GM10847 (cell line): ENCODE measurements around the gene ADRB2.

Source experiments
- POLR2A ChIP-seq: IDR thresholded peaks from 2 replicates; pipeline ENCODE4 v1.6.1; 2011; ENCODE audit not compliant: insufficient read length; ENCODE audit errors: extremely low read depth

Gene ADRB2

DNA sequence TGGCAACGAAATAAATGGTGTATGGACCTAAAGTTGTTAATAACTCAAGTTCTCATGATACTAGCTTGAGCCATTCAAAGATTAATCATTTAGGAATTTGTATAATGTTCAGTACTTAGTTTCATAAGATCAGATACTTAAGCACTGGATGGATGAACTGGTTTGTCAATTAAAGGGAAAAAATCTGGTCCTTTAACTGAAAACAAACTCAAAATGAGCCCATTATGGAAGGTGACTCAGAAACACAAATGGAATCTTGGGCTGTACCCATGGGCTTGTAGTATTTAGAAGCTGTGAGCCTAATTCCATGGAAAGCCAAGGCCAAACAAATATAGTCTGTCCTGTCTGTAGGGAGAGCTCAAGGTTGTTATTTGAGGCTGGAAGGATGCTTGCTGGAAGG, 27.6 kb upstream of the ADRB2 start:
- no peak for TF ChIP-seq POLR2A

DNA sequence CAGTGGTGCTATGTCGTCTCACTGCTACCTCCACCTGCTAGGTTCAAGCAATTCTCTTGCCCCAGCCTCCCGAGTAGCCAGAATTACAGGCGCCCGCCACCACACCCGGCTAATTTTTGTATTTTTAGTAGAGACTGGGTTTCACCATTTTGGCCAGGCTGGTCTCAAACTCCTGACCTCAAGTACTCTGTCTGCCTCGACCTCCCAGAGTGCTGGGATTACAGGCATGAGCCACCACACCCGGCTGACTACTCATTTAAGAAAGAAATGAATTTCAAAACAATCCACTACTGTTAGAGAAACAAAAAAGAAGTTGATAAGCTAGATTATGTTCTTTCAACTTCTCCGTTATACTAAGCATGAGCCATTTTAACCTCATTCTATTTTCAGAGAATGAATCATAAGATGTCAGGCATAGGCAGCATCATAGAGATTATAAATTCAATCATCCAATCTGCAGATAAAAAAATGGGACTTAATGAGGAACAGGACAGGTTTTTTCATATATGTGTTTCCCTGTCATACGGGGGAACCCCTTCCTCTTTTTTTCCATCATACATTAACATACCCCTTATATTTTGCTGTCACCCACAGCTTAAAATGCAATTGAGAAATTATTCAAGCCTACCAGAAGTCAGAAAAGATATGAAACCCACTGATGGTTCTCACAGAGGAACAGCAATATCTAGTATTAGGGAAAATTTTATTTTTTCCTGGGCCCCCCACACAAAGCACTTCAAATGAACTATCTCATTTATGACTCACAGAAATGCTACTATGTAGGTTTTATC, 26.5 kb upstream of the ADRB2 start:
- no peak for TF ChIP-seq POLR2A

DNA sequence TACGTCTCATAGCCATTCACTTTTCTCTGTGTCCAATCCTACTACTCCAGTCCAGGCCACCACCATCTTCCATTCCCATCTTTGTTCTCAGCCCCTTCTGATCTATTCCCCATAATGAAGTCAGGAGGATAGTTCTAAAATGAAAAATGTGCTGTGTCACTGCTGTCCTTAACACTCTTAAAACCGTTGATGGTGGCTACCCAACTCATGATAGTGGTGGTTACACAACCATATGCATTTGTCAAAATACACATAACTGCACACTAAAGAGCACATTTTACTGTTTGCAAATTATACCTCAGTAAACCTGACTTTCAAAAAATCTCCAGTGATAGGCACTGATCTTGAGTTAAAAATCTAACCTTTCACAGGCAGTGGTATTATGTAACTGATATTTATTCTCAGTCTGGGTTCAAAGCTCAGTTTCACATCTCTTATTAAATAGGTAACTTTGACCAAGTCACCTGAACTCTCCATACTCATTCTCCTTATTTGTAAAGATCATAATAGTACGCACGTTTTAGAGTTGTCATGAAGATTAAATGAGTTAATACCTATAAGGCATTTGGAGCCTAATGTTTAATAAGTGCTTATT, 24.6 kb upstream of the ADRB2 start:
- no peak for TF ChIP-seq POLR2A

DNA sequence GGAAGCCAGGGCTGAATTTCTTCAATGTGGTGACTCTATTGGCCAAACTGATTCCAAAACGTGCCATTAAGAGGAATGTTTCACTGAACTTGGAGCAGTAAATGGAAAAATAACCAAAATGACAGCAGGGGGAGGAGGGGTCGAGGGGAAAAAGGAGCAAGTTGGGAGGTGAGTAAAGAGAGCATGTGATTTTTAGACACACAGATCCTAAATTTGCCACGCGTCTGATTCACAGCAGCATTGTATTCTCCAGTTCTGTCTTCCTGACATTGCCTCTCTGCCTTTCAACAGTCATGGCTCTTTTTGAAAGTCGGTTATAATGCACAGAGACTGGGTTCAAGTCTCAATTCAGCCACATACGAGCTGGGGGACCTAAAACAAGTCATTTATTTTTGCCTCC, 22.0 kb upstream of the ADRB2 start:
- no peak for TF ChIP-seq POLR2A

DNA sequence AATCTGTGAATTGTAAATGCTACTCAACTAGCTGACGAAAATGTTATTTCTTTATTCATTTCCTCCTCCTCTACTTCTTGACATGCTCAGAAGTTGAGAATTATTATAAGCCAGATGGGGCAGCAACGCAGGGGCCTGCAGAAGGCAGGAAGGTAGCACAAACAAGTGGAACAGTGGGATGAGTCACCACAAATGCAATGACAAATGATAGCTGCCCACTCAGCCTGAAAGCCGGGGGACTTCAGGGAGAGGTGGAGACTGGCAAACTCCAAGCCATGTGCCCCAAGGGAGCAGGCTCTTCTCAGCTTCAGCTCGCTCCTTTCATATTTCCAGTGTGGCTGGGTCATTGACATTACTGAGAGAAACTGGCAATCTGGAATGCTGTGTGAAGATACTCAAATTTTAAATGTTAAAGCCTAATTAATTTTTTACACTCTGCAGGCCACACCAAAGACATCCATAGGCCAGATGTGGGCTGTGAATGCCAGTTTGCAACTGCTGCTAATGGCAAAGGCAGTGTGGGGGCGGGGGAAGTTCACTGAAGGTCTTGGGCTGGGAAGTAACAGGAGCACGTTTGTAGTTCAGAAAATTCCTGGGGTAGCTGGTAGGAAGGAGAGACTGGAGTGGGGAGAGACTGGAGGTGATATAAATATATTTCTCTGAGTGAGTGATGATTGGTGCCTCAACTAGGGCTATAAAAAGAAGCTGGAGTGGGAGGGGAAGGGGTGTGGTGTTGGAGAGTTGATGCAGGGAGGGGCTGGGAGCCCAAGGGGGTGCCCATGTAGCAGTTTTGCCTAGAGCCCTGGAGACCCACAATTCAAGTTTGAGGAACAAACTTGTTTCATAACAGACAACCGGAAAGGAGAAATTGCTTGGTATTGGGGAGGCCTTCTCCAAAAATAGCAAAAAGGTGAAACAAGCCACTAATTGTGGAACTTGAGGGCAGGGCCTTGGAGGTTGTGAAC, 20.8 kb upstream of the ADRB2 start:
- no peak for TF ChIP-seq POLR2A

DNA sequence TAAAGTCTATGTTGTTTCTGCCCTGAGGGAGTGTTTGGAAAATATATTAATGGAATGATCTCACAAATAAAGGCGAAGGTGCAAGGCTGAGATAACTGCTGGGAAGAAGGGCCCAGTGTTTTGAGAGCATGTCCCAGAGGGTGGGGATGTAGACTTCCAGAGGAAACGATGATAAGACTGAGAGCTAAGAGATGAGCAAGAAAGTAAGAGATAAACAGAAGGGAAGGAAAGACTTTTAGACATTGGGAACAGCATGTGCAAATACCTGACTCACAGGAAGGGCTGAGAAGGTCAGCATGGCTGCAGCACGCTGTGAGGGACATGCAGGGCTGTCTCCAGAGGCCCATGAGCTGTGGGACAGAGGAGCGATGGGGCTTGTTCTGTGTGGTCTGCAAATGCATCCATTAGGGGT, 19.9 kb upstream of the ADRB2 start:
- no peak for TF ChIP-seq POLR2A

DNA sequence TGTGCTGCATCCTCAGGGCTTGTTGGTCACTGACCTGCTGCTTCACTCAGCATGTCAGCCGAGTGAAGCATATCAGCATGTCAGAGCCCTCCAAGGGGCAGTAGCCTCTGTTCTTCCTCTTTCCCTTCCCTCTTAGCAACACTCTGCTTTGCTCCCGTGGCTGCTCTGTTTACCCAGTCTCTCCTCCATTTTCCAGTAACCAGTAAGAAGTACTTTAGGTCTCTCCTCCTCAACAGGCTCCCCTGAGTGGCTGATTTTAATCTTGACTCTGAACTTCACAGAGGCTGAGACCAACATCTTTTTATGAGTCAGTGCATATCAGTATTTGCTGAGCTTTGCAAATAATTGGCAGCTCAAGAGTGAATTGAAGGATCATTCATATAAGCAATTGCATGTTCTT, 18.6 kb upstream of the ADRB2 start:
- no peak for TF ChIP-seq POLR2A

DNA sequence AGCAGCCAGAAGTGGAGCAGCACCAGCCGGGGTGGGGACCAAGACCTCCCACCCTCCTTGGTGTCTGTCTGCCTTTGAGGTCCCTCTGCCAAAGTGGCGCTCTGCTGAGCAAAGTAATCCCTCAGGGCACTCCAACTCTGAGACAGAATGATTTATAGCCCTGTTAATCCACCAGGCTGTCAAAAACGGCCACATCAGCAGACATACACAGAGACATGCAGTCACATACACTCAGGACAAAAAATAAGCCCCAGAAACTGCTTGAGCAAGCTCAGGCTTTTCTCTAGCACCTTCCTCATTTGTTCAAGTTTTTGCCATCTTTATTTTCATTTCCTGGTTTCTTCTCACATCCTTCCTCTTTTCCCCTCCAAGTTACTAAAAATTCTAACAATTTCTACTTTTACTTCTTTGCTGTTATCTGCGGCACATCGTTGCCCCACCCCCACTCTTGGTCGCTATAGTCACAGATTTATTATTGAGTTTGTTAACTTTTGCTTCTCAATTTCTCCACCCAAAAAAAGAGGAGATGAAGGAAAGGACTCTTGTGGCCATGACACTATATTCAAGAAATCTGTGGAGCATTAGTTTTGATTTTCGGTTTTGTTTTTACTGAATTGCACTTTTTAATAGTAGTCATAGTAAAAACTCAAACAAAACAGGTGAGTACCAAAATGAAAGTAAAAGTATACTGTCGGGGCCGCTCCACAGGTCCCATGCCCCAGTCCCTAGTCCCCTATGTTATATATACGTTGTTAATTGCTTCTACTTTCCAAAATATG, 17.4 kb upstream of the ADRB2 start:
- TF ChIP-seq POLR2A: no peak

DNA sequence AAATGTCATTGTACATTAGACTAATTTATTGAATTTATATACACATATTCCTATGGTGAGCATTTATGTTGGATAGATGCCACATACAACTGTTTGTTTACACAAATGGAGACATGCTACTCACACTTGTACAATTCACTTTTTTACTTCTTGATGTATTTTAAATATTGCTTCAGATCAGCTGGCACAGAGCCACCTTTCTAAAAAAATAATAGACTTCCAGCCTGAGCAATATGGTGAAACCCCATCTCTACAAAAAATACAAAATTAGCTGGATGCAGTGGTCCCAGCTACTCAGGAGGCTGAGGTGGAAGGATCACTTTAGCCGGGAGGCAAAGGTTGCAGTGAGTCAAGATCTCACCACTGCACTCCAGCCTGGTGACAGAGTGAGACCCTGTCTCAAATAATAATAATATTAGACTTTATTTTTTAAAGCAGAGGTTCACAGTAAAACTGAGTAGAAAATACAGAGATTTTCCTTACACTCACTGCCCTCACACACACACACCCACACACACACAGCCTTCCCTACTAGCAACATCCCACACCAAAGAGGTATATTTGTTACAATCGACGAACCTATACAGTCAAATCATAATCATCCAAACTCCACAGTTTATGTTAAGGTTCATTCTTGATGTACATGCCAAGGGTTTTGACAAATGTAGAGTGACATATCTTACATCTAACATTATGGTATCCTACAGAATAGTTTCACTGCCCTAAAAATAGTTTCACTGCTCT, 16.5 kb upstream of the ADRB2 start:
- no peak for TF ChIP-seq POLR2A

DNA sequence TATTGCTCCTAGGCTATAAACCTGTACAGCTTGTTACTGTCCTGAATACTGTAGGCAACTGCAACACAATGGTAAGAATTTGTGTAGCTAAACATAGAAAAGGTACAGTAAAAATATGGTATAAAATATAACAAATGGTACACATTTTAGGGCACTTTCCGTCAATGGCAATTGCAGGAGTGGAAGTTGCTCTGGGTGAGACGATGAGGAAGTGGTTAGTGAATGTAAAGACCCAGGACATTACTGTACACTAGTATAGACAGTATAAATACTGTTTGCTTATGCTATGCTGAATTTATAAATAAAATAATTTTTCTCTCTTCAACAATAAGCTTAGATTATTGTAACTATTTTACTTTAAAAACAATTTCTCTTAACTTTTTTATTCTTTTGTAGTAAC, 15.6 kb upstream of the ADRB2 start:
- TF ChIP-seq POLR2A: no peak

DNA sequence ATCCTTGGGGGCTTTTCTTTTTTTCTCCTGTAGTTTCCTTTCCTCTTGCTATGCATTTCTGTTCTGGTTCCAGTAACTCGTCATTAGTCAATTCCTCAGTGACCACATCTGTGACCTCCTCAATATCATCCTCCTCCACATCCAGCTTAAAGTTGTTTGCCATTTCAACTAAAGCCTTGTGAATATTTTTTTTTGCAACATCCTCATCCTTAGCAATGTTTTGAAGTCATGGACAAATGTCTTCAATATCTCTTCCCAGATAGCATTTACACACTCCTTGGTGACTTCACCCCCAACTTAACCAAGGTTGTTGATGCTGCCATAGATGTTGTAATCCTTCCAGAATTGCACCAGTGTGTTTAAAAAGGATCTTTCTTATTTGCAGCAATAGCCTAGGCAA, 14.7 kb upstream of the ADRB2 start:
- TF ChIP-seq POLR2A: no peak

DNA sequence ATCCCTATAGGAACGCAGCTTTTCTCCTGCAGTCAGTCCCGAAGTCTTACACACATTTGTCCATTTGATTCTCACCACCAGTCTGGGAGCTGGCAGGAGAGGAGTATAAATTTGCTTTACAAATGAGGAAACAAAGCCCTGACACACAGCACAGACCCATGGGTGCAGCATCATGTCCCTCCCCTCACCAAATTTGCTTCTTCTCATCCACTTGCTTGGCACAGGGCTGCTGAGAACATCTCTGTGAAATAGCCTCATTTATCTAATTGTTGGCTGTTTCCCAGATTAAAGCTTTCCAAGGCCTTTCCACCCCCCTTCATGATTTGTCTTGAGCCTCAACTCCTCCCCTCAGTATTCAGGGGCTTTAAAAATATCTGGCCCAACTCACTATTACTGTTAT, 11.3 kb upstream of the ADRB2 start:
- no peak for TF ChIP-seq POLR2A

DNA sequence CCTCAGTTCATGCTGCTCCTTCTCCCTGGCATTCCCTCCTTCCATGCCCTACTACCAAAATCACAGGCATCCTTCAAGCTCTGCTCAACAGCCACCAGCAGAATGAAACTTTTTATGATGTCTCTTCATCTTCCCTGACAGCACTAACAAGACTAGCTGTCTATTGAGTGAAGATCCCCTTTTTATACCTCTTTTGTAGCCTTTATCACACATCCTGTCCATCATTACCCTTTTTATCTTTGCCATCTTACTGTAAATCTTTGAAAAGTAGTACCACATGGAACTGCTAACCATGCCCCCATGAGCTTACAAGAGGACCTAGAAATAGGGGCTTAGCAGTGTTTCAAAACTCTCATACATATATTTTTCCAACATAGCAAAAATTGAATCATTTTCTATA, 10.8 kb upstream of the ADRB2 start:
- no peak for TF ChIP-seq POLR2A

DNA sequence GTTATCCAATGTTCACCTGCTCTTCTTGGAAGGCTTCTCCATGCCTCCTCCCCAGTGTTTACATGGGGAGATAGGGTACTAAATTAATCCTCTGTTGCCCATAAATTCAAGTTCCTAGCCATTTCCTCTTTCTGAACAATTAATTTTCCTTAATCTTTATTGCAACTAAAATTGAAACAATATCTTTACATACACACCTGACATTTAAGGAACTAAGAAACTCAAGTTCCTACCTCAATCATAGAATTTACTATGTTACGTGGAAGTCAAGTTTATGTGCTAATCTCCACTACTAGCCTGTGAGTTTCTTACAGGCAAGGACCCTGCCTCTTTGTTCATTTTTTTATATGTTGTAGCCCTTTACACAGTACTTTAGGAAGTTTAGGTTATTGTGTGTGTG, 10.1 kb upstream of the ADRB2 start:
- TF ChIP-seq POLR2A: no peak
